HCT116 (cell line): ENCODE data around the gene NOL11. TPM values are rescaled to one million over a fixed set of nuclear protein-coding genes. Genes with fewer than 3 reads are reported as not detected.

ENCODE experiments used
- ATAC-seq: fragments of 200-7000 bp; cut with Tn5 transposase; 2 replicates; pipeline ENCODE4 v1.9.1; 2020; ENCODE audit warnings: mild to moderate bottlenecking, moderate library complexity
- BruUV-seq: library from RNA; stranded (reverse); fragments of 400-500 nt; replicated peaks from 2 replicates; lab custom pipeline; 2021; lab: Mats Ljungman, UMichigan
- CTCF ChIA-PET: fragments of 300-600 bp; sonication (Branson Sonifier 250); formaldehyde crosslinking; loops from one replicate; lab custom pipeline; 2021; ENCODE audit warnings: antibody characterized with exemption; lab: Charles Lee
- POLR2A ChIA-PET: fragments of 300-600, 350-600 bp; sonication (Branson Sonifier 250); formaldehyde crosslinking; loops from one replicate; lab custom pipeline; 2021; ENCODE audit warnings: antibody characterized with exemption; lab: Charles Lee
- RAD21 ChIA-PET, 2 experiments: fragments of 300-600 bp; sonication (Branson Sonifier 250); formaldehyde crosslinking; loops; one replicate each; lab custom pipeline; 2023; ENCODE audit warnings: low total read pairs in 2 of 2; ENCODE audit not compliant: uncharacterized antibody in 2 of 2, unreplicated experiment in 2 of 2, low non-redundant PET in 1 of 2; lab: Charles Lee
- DNase-seq: peaks from one replicate; pipeline ENCODE4 v3.0.0-alpha.2; 2010; ENCODE audit warnings: low read depth, low spot score
- H2AFZ ChIP-seq: fragments of 200-600 bp; shearing (Covaris generic), sonication (generic); 2 replicates; pipeline ENCODE4 v1.6.1; 2017; ENCODE audit warnings: low read depth, mixed run types, mixed read lengths, antibody characterized with exemption, low read length; ENCODE audit not compliant: poor library complexity, severe bottlenecking
- H3K27ac ChIP-seq: 2 replicates; pipeline ENCODE4 v1.5.1; 2012; ENCODE audit warnings: low read depth, low read length
- H3K27me3 ChIP-seq: fragments of 200-600 bp; sonication (generic); 2 replicates; pipeline ENCODE4 v1.6.1; 2016; ENCODE audit warnings: mixed run types, low read length, mixed read lengths; ENCODE audit not compliant: insufficient read depth
- H3K36me3 ChIP-seq, 2 experiments: fragments of 200-500 bp in 1 of 2; fragments of 200-600 bp in 1 of 2; sonication (Bioruptor generic) in 1 of 2; sonication (generic) in 1 of 2; 2 replicates each; pipeline versions ENCODE4 v1.5.1 to v1.6.1; 2014 to 2016; ENCODE audit warnings: low read length in 2 of 2, inconsistent platforms in 1 of 2, mixed read lengths in 1 of 2, mixed run types in 1 of 2; ENCODE audit not compliant: insufficient read depth in 2 of 2, control insufficient read depth in 1 of 2
- H3K4me1 ChIP-seq, 2 experiments: fragments of 200-600 bp in 1 of 2; sonication (generic) in 1 of 2; 2 replicates each; pipeline versions ENCODE4 v1.5.1 to v1.6.1; 2012 to 2017; ENCODE audit warnings: low read length in 2 of 2, inconsistent platforms in 1 of 2, mild to moderate bottlenecking in 1 of 2, mixed read lengths in 1 of 2, mixed run types in 1 of 2, moderate library complexity in 1 of 2; ENCODE audit not compliant: insufficient read depth in 2 of 2, control insufficient read depth in 1 of 2
- H3K4me2 ChIP-seq: fragments of 200-600 bp; sonication (generic); 2 replicates; pipeline ENCODE4 v1.6.1; 2017; ENCODE audit warnings: mixed run types, low read length, mixed read lengths
- H3K4me3 ChIP-seq, 2 experiments: fragments of 200-600 bp in 1 of 2; sonication (generic) in 1 of 2; replicated peaks in 1 of 2; 2 replicates each; pipeline ENCODE4 v1.5.1; 2011 to 2016; ENCODE audit warnings: low read length in 2 of 2, control low read depth in 1 of 2, low read depth in 1 of 2, mild to moderate bottlenecking in 1 of 2, mixed read lengths in 1 of 2, mixed run types in 1 of 2
- H3K79me2 ChIP-seq: fragments of 200-600 bp; sonication (generic); 2 replicates; pipeline ENCODE4 v1.6.1; 2017; ENCODE audit warnings: mild to moderate bottlenecking, mixed run types, low read length, moderate library complexity, mixed read lengths; ENCODE audit not compliant: insufficient read depth
- H3K9ac ChIP-seq: fragments of 200-600 bp; sonication (generic); 2 replicates; pipeline ENCODE4 v1.6.1; 2016; ENCODE audit warnings: low read length, mixed read lengths
- H3K9me2 ChIP-seq: fragments of 200-600 bp; sonication (generic), shearing (Covaris generic); 2 replicates; pipeline ENCODE4 v1.6.1; 2017; ENCODE audit warnings: mixed run types, mild to moderate bottlenecking, moderate library complexity; ENCODE audit not compliant: insufficient read depth
- H3K9me3 ChIP-seq, 2 experiments: fragments of 200-500 bp in 1 of 2; fragments of 200-600 bp in 1 of 2; sonication (Bioruptor generic) in 1 of 2; sonication (generic) in 1 of 2; 2 replicates each; pipeline ENCODE4 v1.6.1; 2014 to 2017; ENCODE audit warnings: low read length in 2 of 2, mixed read lengths in 2 of 2, inconsistent platforms in 1 of 2, low read depth in 1 of 2, mild to moderate bottlenecking in 1 of 2, mixed run types in 1 of 2, moderate library complexity in 1 of 2; ENCODE audit not compliant: control insufficient read depth in 1 of 2, insufficient read depth in 1 of 2
- H4K20me1 ChIP-seq: fragments of 200-600 bp; sonication (generic), shearing (Covaris generic); 2 replicates; pipeline ENCODE4 v1.6.1; 2017; ENCODE audit warnings: mixed run types, mild to moderate bottlenecking, moderate library complexity; ENCODE audit not compliant: insufficient read depth
- ATF3 ChIP-seq: IDR thresholded peaks from 2 replicates; pipeline ENCODE4 v1.6.1; 2012
- CBX3 ChIP-seq: IDR thresholded peaks from 2 replicates; pipeline ENCODE4 v1.6.1; 2012; ENCODE audit warnings: low read depth
- ELF1 ChIP-seq: IDR thresholded peaks from 2 replicates; pipeline ENCODE4 v1.6.1; 2012; ENCODE audit warnings: low read depth, borderline replicate concordance
- EZH2phosphoT487 ChIP-seq: fragments of 200-600 bp; IDR thresholded peaks from 2 replicates; pipeline ENCODE4 v1.6.1; 2018; ENCODE audit warnings: antibody characterized with exemption, borderline replicate concordance
- REST ChIP-seq: IDR thresholded peaks from 2 replicates; pipeline ENCODE4 v1.6.1; 2012; ENCODE audit warnings: low read depth
- SIN3A ChIP-seq: IDR thresholded peaks from 2 replicates; pipeline ENCODE4 v1.6.1; 2012; ENCODE audit warnings: low read depth
- YY1 ChIP-seq: IDR thresholded peaks from 2 replicates; pipeline ENCODE4 v1.6.1; 2011; ENCODE audit warnings: low read length, low read depth, moderate library complexity, mild to moderate bottlenecking; ENCODE audit not compliant: insufficient replicate concordance; ENCODE audit errors: extremely low read depth
- ZBTB33 ChIP-seq: IDR thresholded peaks from 2 replicates; pipeline ENCODE4 v1.6.1; 2011; ENCODE audit warnings: mild to moderate bottlenecking, low read length, moderate library complexity; ENCODE audit not compliant: insufficient replicate concordance; ENCODE audit errors: extremely low read depth
- ZFX ChIP-seq: fragments of 450-650 bp; IDR thresholded peaks from 2 replicates; pipeline ENCODE4 v1.6.1; 2017
- ZNF274 ChIP-seq: fragments of 200-500 bp; sonication (Bioruptor generic); IDR thresholded peaks from 2 replicates; pipeline ENCODE4 v1.6.1; 2014; ENCODE audit warnings: mild to moderate bottlenecking, low read depth, low read length, inconsistent platforms
- intact Hi-C: fragments of 100-400 bp; cut with micrococcal nuclease; formaldehyde crosslinking; loops from 2 replicates; pipeline ENCODE4 v1.10.0; 2022
- total RNA-seq: library from RNA; stranded (reverse); gene quantifications from one replicate; pipeline ENCODE4 v1.2.1, GENCODE V29; 2021; ENCODE audit not compliant: unreplicated experiment

NOL11 gene
- total RNA-seq, 1 experiment from 2014 or later = 118 TPM

DNA sequence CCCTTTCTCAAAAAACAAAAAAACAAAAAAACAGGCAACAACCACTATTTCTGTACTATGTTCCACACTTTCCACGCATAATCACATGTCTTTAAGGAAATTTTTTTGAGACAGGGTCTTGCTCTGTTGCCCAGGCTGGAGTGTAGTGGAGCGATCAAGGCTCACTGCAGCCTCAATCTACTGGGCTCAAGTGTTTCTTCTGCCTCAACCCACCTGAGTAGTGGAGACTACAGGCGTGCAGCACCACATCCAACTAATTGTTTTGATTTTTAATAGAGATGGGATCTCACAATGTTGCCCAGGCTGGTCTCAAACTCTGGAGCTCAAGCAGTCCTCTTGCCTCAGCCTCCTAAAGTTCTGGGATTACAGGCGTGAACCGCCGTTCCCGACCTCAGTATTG is 54.9 kb downstream of the NOL11 start (continued):
- TF ChIP-seq REST (no peak), ELF1 (no peak), ATF3 (no peak), SIN3A (no peak), ZBTB33 (no peak), EZH2phosphoT487 (no peak)

- H3K4me1 ChIP-seq = no peaks in the 10 kb centered on the region
- TF ChIP-seq ZNF274 = no peak
- no peak for TF ChIP-seq SIN3A
- no peak for TF ChIP-seq ELF1
- no peak for TF ChIP-seq CBX3
- no peak for TF ChIP-seq YY1
- no peak for TF ChIP-seq ZFX
- H3K4me3 ChIP-seq = no peak overlapping the region
- no peak overlapping the region for H3K9ac ChIP-seq
- H3K9me2 ChIP-seq = no peaks in the 10 kb centered on the region
- RAD21 ChIA-PET = no interaction called here
- H3K9me3 ChIP-seq = no peaks in the 10 kb centered on the region
- H3K4me2 ChIP-seq = no peak overlapping the region
- CTCF ChIA-PET = no interaction called here
- H3K27ac ChIP-seq = no peak overlapping the region
- ATAC-seq (no peak), DNase-seq (no peak)
- no TSS peak for BruUV-seq
- intact Hi-C loops = no loop called here
- H4K20me1 ChIP-seq = no peaks in the 10 kb centered on the region
- POLR2A ChIA-PET = no interaction called here
- H3K27me3 ChIP-seq = no peaks in the 10 kb centered on the region
- H3K36me3 ChIP-seq = no peaks in the 10 kb centered on the region
- no peaks in the 10 kb centered on the region for H3K79me2 ChIP-seq
- H2AFZ ChIP-seq = no peak overlapping the region
These were observed 55.5 kb downstream of the NOL11 start for GRCh38 chr17:67773246-67773645.
